ENCODE measurements around the gene VPS13A. TPM values are rescaled to one million over a fixed set of nuclear protein-coding genes. Genes with fewer than 3 reads are reported as not detected.

Gene VPS13A
- total RNA-seq, 2 experiments from 2014 or later = 26.8 to 26.9 TPM

DNA sequence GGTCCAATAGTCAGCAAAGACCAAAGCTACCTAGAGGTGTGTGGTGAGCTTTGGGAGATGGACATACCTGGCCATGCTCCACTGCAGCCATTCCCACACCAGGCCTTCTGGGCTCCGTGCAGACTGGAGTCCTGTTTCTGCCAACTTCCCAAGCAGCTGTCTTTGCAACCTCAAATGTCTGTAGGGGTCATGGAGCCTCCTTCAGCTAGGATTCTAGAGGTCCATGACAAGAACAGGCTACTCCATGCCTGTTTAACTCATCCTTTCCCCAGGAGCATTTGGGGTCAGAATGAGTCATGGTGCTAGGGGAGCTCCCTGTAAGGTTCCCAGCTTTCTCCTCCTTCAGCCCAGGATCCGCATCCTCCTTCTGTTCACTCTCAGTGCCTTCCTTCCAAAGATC is 17.1 kb downstream of the VPS13A start:
- CTCF ChIA-PET = interaction anchor here (1.0 kb wide), 1 partner anchor 27 kb away, joined by 3 read pairs; no protein-coding TSS in a partner anchor
- Mint-ChIP-seq H3K4me3 (no peak overlapping the region), H3K4me1 (ENCODE audit: low read depth) (peaks cover 44% of the 10 kb centered on the region), H3K9me3 (peaks cover 5% of the 10 kb centered on the region), H3K27ac (no peak overlapping the region), H3K36me3 (ENCODE audit: low read depth) (peaks cover 2% of the 10 kb centered on the region), H3K27me3 (ENCODE audit: low read depth) (no peaks in the 10 kb centered on the region)
- no peak for DNase-seq
- intact Hi-C loops (cut with micrococcal nuclease) = no loop called here

DNA sequence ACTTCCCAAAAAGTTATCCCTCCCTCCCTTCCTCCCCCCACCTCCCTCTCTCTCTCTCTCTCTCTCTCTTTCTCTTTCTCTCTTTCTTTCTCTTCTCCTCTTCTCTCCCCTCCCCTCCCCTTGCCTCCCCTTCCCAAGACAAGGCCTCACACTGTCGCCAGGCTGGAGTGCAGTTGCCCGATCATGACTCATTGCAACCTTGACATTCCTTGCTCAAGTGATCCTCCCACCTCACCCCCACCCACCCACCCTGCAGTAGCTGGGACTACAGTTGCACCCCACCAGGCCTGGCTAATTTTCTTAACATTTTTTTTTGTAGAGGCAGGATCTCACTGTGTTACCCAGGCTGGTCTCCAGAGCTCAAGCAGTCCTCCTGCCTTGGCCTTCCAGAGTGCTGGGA is 32.8 kb downstream of the VPS13A start:
- H3K4me3 Mint-ChIP-seq = no peak overlapping the region
- no peaks in the 10 kb centered on the region for H3K27me3 Mint-ChIP-seq (ENCODE audit: low read depth)
- no peaks in the 10 kb centered on the region for H3K9me3 Mint-ChIP-seq
- CTCF ChIA-PET = no interaction called here
- peaks cover 26% of the 10 kb centered on the region for H3K36me3 Mint-ChIP-seq (ENCODE audit: low read depth)
- no peak for DNase-seq
- no peaks in the 10 kb centered on the region for H3K4me1 Mint-ChIP-seq (ENCODE audit: low read depth)
- no peak overlapping the region for H3K27ac Mint-ChIP-seq
- intact Hi-C loops (cut with micrococcal nuclease) = no loop called here

GRCh38 chr9:77211561-77211960 is 34.2 kb downstream of the VPS13A start:
- Mint-ChIP-seq H3K36me3 (ENCODE audit: low read depth) (peaks cover 24% of the 10 kb centered on the region), H3K27ac (no peak overlapping the region), H3K9me3 (no peaks in the 10 kb centered on the region), H3K4me3 (no peak overlapping the region), H3K27me3 (ENCODE audit: low read depth) (no peaks in the 10 kb centered on the region), H3K4me1 (ENCODE audit: low read depth) (no peaks in the 10 kb centered on the region)
- CTCF ChIA-PET = interaction anchor here (1.5 kb wide), 1 partner anchor 21 kb away, joined by 3 read pairs; no protein-coding TSS in a partner anchor
- intact Hi-C loops (cut with micrococcal nuclease) = no loop called here
- no peak for DNase-seq

- no peak for DNase-seq
Measured at GRCh38 chr9:77212801-77213200, 35.5 kb downstream of the VPS13A start.

GRCh38 chr9:77215874-77216273 is 38.5 kb downstream of the VPS13A start:
- CTCF ChIA-PET = interaction anchor here (0.7 to 1.2 kb wide), 2 partner anchors 49 to 65 kb away, joined by 3 to 5 read pairs; no protein-coding TSS in a partner anchor
- intact Hi-C loops (cut with micrococcal nuclease) = loop anchor here (1.0 kb wide), 1 partner anchor 49 kb away; no protein-coding TSS in a partner anchor
- Mint-ChIP-seq H3K4me1 (ENCODE audit: low read depth) (no peaks in the 10 kb centered on the region), H3K27me3 (ENCODE audit: low read depth) (no peaks in the 10 kb centered on the region), H3K4me3 (no peak overlapping the region), H3K9me3 (no peaks in the 10 kb centered on the region), H3K36me3 (ENCODE audit: low read depth) (peaks cover 34% of the 10 kb centered on the region), H3K27ac (no peak overlapping the region)
- DNase-seq = no peak

More at GRCh38 chr9:77212801-77213200, 35.5 kb downstream of the VPS13A start:
- H3K4me1 Mint-ChIP-seq (ENCODE audit: low read depth) = no peaks in the 10 kb centered on the region
- H3K9me3 Mint-ChIP-seq = no peaks in the 10 kb centered on the region
- intact Hi-C loops (cut with micrococcal nuclease) = no loop called here
- CTCF ChIA-PET = interaction anchor here (1.5 kb wide), 1 partner anchor 22 kb away, joined by 3 read pairs; no protein-coding TSS in a partner anchor
- peaks cover 24% of the 10 kb centered on the region for H3K36me3 Mint-ChIP-seq (ENCODE audit: low read depth)
- no peak overlapping the region for H3K4me3 Mint-ChIP-seq
- H3K27ac Mint-ChIP-seq = no peak overlapping the region
- H3K27me3 Mint-ChIP-seq (ENCODE audit: low read depth) = no peaks in the 10 kb centered on the region

DNA sequence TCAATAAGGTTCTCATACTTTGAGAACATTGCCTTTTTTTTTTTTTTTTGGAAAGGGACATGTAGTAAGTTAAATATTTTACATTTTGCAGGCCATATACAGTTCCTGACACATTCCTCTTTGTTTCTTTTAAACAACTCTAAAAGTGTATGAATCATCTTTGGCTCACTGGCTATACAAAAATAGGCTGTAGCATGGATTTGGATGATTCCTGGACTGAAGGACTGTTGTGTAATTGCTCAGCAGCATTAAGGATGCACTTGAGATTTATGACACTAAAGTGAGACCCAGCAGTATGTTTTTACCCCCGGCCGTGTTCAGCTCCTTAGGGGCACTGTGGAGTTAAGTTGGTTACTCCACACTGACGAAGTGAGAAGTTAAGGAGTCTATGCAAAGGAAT is 41.3 kb downstream of the VPS13A start:
- intact Hi-C loops (cut with micrococcal nuclease) = no loop called here
- Mint-ChIP-seq H3K4me3 (no peak overlapping the region), H3K4me1 (ENCODE audit: low read depth) (peaks cover 3% of the 10 kb centered on the region), H3K9me3 (no peaks in the 10 kb centered on the region), H3K36me3 (ENCODE audit: low read depth) (peaks cover 44% of the 10 kb centered on the region), H3K27ac (no peak overlapping the region), H3K27me3 (ENCODE audit: low read depth) (no peaks in the 10 kb centered on the region)
- no peak for DNase-seq
- CTCF ChIA-PET = interaction anchor here (0.6 kb wide), 1 partner anchor 341 kb away, joined by 3 read pairs; no protein-coding TSS in a partner anchor

DNA sequence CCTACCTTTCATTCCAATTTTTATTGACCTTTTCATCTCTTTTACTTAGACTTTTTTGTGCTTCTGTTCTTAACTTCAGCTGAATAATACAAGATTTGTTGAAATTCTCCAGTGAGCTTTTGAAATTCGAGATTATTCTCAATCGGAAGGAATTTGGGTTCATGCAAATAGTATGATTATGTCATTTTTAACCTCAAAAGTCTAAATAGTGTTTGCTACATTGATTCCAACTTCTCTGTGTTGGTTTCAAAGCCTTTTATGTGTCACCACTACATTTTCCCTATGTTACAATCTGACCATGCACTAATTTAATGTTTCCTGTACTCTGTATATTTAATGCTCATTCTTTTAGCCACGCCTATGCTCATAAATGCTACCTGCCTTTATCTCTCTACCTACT is 44.1 kb downstream of the VPS13A start:
- H3K4me1 Mint-ChIP-seq (ENCODE audit: low read depth) = peaks cover 3% of the 10 kb centered on the region
- intact Hi-C loops (cut with micrococcal nuclease) = no loop called here
- no peak overlapping the region for H3K4me3 Mint-ChIP-seq
- no peaks in the 10 kb centered on the region for H3K27me3 Mint-ChIP-seq (ENCODE audit: low read depth)
- H3K36me3 Mint-ChIP-seq (ENCODE audit: low read depth) = peaks cover 43% of the 10 kb centered on the region
- H3K9me3 Mint-ChIP-seq = no peaks in the 10 kb centered on the region
- CTCF ChIA-PET = no interaction called here
- no peak overlapping the region for H3K27ac Mint-ChIP-seq
- DNase-seq = no peak

DNA sequence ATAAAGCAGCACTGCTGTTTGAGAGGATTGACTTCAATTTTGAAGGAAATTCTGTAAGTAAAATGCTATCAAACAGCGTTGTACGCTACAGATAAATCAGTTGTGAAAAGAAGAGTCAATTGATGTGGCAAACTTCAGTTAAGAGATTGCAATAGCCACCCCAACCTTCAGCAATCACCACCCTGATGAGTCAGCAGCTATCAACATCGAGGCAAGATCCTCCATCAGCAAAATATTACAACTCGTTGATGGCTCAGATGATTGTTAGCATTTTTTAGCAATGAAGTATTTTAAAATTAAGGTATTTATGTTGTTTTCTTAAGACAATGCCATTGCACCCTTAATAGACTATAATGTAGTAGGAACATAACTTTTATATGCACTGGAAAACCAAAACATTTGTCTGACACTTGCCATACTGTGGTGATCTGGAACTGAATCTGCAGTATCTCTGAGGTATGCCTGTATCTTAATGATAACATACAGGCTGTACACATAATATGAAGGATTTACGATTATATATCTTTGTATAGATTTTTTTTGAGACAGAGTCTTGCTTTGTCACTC is 47.5 kb downstream of the VPS13A start:
- no peak for DNase-seq
- H3K4me1 Mint-ChIP-seq (ENCODE audit: low read depth) = peaks cover 3% of the 10 kb centered on the region
- intact Hi-C loops (cut with micrococcal nuclease) = no loop called here
- peaks cover 2% of the 10 kb centered on the region for H3K9me3 Mint-ChIP-seq
- H3K4me3 Mint-ChIP-seq = no peak overlapping the region
- H3K27me3 Mint-ChIP-seq (ENCODE audit: low read depth) = no peaks in the 10 kb centered on the region
- peaks cover 42% of the 10 kb centered on the region for H3K36me3 Mint-ChIP-seq (ENCODE audit: low read depth)
- no peak overlapping the region for H3K27ac Mint-ChIP-seq
- CTCF ChIA-PET = no interaction called here

DNA sequence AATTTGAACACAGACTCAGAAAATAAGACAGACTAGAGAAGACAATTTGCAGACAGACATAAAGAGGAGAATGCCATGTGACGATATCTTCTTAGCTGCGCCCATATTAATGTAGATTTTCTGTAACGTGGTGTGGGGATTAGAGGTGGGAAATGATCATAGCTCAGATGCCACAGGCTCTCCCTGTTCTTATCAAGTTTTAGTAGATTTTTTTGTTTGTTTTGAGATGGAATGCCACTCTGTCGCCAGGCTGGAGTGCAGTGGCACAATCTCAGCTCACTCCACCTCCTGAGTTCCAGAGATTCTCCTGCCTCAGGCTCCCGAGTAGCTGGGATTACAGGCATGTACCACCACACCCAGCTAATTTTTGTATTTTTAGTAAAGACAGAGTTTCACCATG is 59.4 kb downstream of the VPS13A start:
- DNase-seq = no peak
- no peak overlapping the region for H3K4me3 Mint-ChIP-seq
- H3K27ac Mint-ChIP-seq = no peak overlapping the region
- H3K27me3 Mint-ChIP-seq (ENCODE audit: low read depth) = no peaks in the 10 kb centered on the region
- CTCF ChIA-PET = interaction anchor here (0.6 kb wide), 1 partner anchor 70 kb away, joined by 5 read pairs; no protein-coding TSS in a partner anchor
- no peaks in the 10 kb centered on the region for H3K9me3 Mint-ChIP-seq
- no peaks in the 10 kb centered on the region for H3K4me1 Mint-ChIP-seq (ENCODE audit: low read depth)
- peaks cover 28% of the 10 kb centered on the region for H3K36me3 Mint-ChIP-seq (ENCODE audit: low read depth)
- intact Hi-C loops (cut with micrococcal nuclease) = no loop called here

DNA sequence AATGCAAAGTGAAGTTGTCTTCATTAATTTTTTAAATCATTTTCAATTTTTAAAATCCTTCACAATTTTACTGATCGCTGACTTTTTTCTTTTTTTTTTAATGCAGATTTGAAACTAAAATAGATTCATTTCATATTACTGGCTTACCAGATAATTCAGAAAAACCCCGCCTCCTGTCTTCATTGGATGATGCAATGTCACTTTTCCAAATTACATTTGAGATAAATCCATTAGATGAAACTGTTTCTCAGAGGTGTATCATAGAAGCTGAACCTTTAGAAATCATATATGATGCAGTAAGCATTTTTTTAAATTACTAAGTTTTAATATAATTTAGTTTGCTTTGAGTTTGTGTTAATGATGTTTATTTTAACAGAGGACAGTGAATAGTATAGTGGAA is 60.6 kb downstream of the VPS13A start:
- H3K9me3 Mint-ChIP-seq = no peaks in the 10 kb centered on the region
- CTCF ChIA-PET = no interaction called here
- H3K4me1 Mint-ChIP-seq (ENCODE audit: low read depth) = no peaks in the 10 kb centered on the region
- H3K27me3 Mint-ChIP-seq (ENCODE audit: low read depth) = no peaks in the 10 kb centered on the region
- no peak overlapping the region for H3K4me3 Mint-ChIP-seq
- intact Hi-C loops (cut with micrococcal nuclease) = no loop called here
- no peak overlapping the region for H3K27ac Mint-ChIP-seq
- DNase-seq = no peak
- H3K36me3 Mint-ChIP-seq (ENCODE audit: low read depth) = peaks cover 26% of the 10 kb centered on the region

GRCh38 chr9:77251050-77251449 is 73.7 kb downstream of the VPS13A start:
- no peaks in the 10 kb centered on the region for H3K27me3 Mint-ChIP-seq (ENCODE audit: low read depth)
- peaks cover 6% of the 10 kb centered on the region for H3K9me3 Mint-ChIP-seq
- CTCF ChIA-PET = no interaction called here
- peaks cover 40% of the 10 kb centered on the region for H3K36me3 Mint-ChIP-seq (ENCODE audit: low read depth)
- H3K27ac Mint-ChIP-seq = no peak overlapping the region
- intact Hi-C loops (cut with micrococcal nuclease) = no loop called here
- H3K4me1 Mint-ChIP-seq (ENCODE audit: low read depth) = no peaks in the 10 kb centered on the region
- no peak overlapping the region for H3K4me3 Mint-ChIP-seq
- DNase-seq = no peak

- no peak for DNase-seq
- Mint-ChIP-seq H3K4me3 (no peak overlapping the region), H3K27ac (no peak overlapping the region), H3K4me1 (ENCODE audit: low read depth) (no peaks in the 10 kb centered on the region), H3K9me3 (peaks cover 14% of the 10 kb centered on the region), H3K27me3 (ENCODE audit: low read depth) (no peaks in the 10 kb centered on the region), H3K36me3 (ENCODE audit: low read depth) (peaks cover 42% of the 10 kb centered on the region)
- CTCF ChIA-PET = interaction anchor here (1.0 kb wide), 1 partner anchor 119 kb away, joined by 3 read pairs; no protein-coding TSS in a partner anchor
- intact Hi-C loops (cut with micrococcal nuclease) = no loop called here
Measured at GRCh38 chr9:77257275-77257674, 79.9 kb downstream of the VPS13A start.

DNA sequence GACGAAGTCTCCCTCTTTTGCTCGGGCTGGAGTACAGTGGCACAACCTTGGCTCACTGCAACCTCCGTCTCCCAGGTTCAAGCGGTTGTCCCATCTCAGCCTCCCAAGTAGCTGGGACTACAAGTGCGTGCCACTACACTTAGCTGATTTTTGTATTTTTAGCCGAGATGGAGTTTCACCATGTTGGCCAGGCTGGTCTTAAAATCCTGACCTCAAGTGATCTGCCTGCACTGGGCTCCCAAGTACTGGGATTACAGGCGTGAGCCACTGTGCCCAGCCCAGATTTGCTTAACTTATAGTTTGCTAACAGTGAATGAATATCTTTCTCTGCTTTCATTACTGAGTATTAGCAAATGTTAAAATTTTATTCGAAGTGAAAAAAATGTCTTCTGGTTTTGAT is 84.3 kb downstream of the VPS13A start:
- CTCF ChIA-PET = no interaction called here
- peaks cover 17% of the 10 kb centered on the region for H3K9me3 Mint-ChIP-seq
- no peak overlapping the region for H3K4me3 Mint-ChIP-seq
- no peak overlapping the region for H3K27ac Mint-ChIP-seq
- peaks cover 49% of the 10 kb centered on the region for H3K36me3 Mint-ChIP-seq (ENCODE audit: low read depth)
- intact Hi-C loops (cut with micrococcal nuclease) = no loop called here
- no peak for DNase-seq
- H3K27me3 Mint-ChIP-seq (ENCODE audit: low read depth) = no peaks in the 10 kb centered on the region
- no peaks in the 10 kb centered on the region for H3K4me1 Mint-ChIP-seq (ENCODE audit: low read depth)

Data from activated naive CD4-positive, alpha-beta T cell treated with anti-CD3 and anti-CD28 coated beads for 36 hours (primary cell).